Small intestine (tissue), 7 donors: ENCODE measurements around the gene SDK2. TPM values are rescaled to one million over a fixed set of nuclear protein-coding genes. Genes with fewer than 3 reads are reported as not detected.

Experiments used
- DNase-seq, 2 donors: peaks; one replicate each; pipeline versions ENCODE4 v3.0.0 to v3.0.0-alpha.2; 2013
- FAIRE-seq: peaks from 2 replicates; lab custom pipeline; 2012; peaks lifted over from hg19 to GRCh38; lab: Jason Lieb, UNC
- H3K27ac ChIP-seq, 3 donors: one replicate each; pipeline ENCODE4 v1.5.1; 2013; ENCODE audit warnings: low read length in 2 of 3, mild to moderate bottlenecking in 2 of 3, control low read depth in 1 of 3, inconsistent platforms in 1 of 3, low read depth in 1 of 3, moderate library complexity in 1 of 3
- H3K27me3 ChIP-seq, 3 donors: one replicate each; pipeline ENCODE4 v1.6.1; 2013; ENCODE audit warnings: low read length in 3 of 3, inconsistent platforms in 1 of 3; ENCODE audit not compliant: control insufficient read depth in 3 of 3, insufficient read depth in 3 of 3
- H3K36me3 ChIP-seq, 3 donors: one replicate each; pipeline ENCODE4 v1.6.1; 2013; ENCODE audit warnings: low read length in 3 of 3, inconsistent platforms in 1 of 3, low read depth in 1 of 3, mild to moderate bottlenecking in 1 of 3, moderate library complexity in 1 of 3; ENCODE audit not compliant: control insufficient read depth in 3 of 3, insufficient read depth in 2 of 3
- H3K4me1 ChIP-seq, 3 donors: one replicate each; pipeline ENCODE4 v1.6.1; 2013; ENCODE audit warnings: low read length in 2 of 3, inconsistent platforms in 1 of 3, low read depth in 1 of 3, mild to moderate bottlenecking in 1 of 3, moderate library complexity in 1 of 3; ENCODE audit not compliant: control insufficient read depth in 3 of 3, insufficient read depth in 2 of 3
- H3K4me3 ChIP-seq, 3 donors: one replicate each; pipeline ENCODE4 v1.5.1; 2013; ENCODE audit warnings: low read length in 3 of 3, control low read depth in 1 of 3, inconsistent platforms in 1 of 3, low read depth in 1 of 3, mild to moderate bottlenecking in 1 of 3, moderate library complexity in 1 of 3
- H3K9me3 ChIP-seq, 2 donors: one replicate each; pipeline ENCODE4 v1.6.1; 2013; ENCODE audit warnings: low read depth in 1 of 2, low read length in 1 of 2; ENCODE audit not compliant: control insufficient read depth in 2 of 2, insufficient read depth in 1 of 2
- WGBS, 3 donors: extraction: QIAGEN DNeasy Blood & Tissue Kit; methylation state at CpG; one replicate each; pipeline ENCODE4 v1.1.7; 2013; 5-methylcytosine and 5-hydroxymethylcytosine counted together
- polyA plus RNA-seq, 4 donors: library from polyadenylated mRNA; stranded (reverse) in 3 of 4; unstranded in 1 of 4; fragments of 200-250 nt in 3 of 4; fragments of 120-200 nt in 1 of 4; gene quantifications; one replicate each; pipeline versions ENCODE4 v1.2.1 to v1.2.3, GENCODE V29; 2013
- donor health status: healthy with polysubstance abuse.
- donor health status: control.
- donor health status: control.
- donor health status: Bipolar disorder and iron deficiency.
- donor health status: healthy.

Gene SDK2
- polyA plus RNA-seq, 4 donors, result under 0.01 to 1.1 (median 0.10) TPM

- WGBS, 3 donors, result 23 to 44% (median 38%) methylated on average over 6 of the region's 6 CpGs
Measured at GRCh38 chr17:73320601-73321264, 323.5 kb downstream of the SDK2 start.

GRCh38 chr17:73319766-73320165 lies 324.5 kb downstream of the SDK2 start:
- 87 to 98% (median 89%) methylated on average over 3 of the region's 3 CpGs for WGBS, 3 donors
- no peak overlapping the region for H3K4me3 ChIP-seq
- H3K36me3 ChIP-seq, result no peaks in the 10 kb centered on the region
- H3K9me3 ChIP-seq, result peaks cover 0 to 8% of the 10 kb centered on the region in 2 donors
- peaks cover 0 to 36% (median 3%) of the 10 kb centered on the region in 3 donors for H3K4me1 ChIP-seq
- no peak overlapping the region for H3K27ac ChIP-seq
- no peak for DNase-seq
- no peak for FAIRE-seq
- H3K27me3 ChIP-seq, result no peaks in the 10 kb centered on the region

More at GRCh38 chr17:73320601-73321264, 323.5 kb downstream of the SDK2 start:
- no peak for DNase-seq
- Histone ChIP-seq H3K27ac (no peak overlapping the region), H3K9me3 (peaks cover 0 to 8% of the 10 kb centered on the region in 2 donors), H3K4me3 (no peak overlapping the region), H3K27me3 (no peaks in the 10 kb centered on the region), H3K4me1 (peaks cover 0 to 36% (median 3%) of the 10 kb centered on the region in 3 donors), H3K36me3 (no peaks in the 10 kb centered on the region)
- no peak for FAIRE-seq

GRCh38 chr17:73318836-73319235 lies 325.4 kb downstream of the SDK2 start:
- no peak overlapping the region for H3K4me3 ChIP-seq
- peaks cover 0 to 32% (median 3%) of the 10 kb centered on the region in 3 donors for H3K4me1 ChIP-seq
- 66 to 75% (median 67%) methylated on average over 5 of the region's 5 CpGs for WGBS, 3 donors
- H3K9me3 ChIP-seq, result peaks cover 0 to 8% of the 10 kb centered on the region in 2 donors
- no peaks in the 10 kb centered on the region for H3K27me3 ChIP-seq
- DNase-seq (no peak), FAIRE-seq (no peak)
- H3K27ac ChIP-seq, result no peak overlapping the region
- H3K36me3 ChIP-seq, result no peaks in the 10 kb centered on the region

GRCh38 chr17:73318427-73318813 lies 325.8 kb downstream of the SDK2 start:
- FAIRE-seq (no peak), DNase-seq (no peak)
- no peaks in the 10 kb centered on the region for H3K36me3 ChIP-seq
- no peaks in the 10 kb centered on the region for H3K27me3 ChIP-seq
- no peak overlapping the region for H3K27ac ChIP-seq
- H3K4me1 ChIP-seq, result peaks cover 0 to 28% (median 3%) of the 10 kb centered on the region in 3 donors
- H3K9me3 ChIP-seq, result peaks cover 0 to 8% of the 10 kb centered on the region in 2 donors
- no peak overlapping the region for H3K4me3 ChIP-seq
- WGBS, 3 donors, result 91 to 96% (median 94%) methylated on average over 8 of the region's 8 CpGs

- DNase-seq (peak; percentile 55 to 72), FAIRE-seq (no peak)
- Histone ChIP-seq H3K4me1 (peaks cover 0 to 29% (median 3%) of the 10 kb centered on the region in 3 donors), H3K27me3 (no peaks in the 10 kb centered on the region), H3K36me3 (no peaks in the 10 kb centered on the region), H3K4me3 (no peak overlapping the region), H3K9me3 (peaks cover 0 to 5% of the 10 kb centered on the region in 2 donors), H3K27ac (peak overlapping the region in 2 of 3 donors; percentile 18 to 43)
- WGBS, 3 donors, result 22 to 62% (median 41%) methylated on average over 9 of the region's 9 CpGs
Measured at GRCh38 chr17:73317513-73318426, 326.5 kb downstream of the SDK2 start.

GRCh38 chr17:73316919-73317505 lies 327.2 kb downstream of the SDK2 start:
- no peaks in the 10 kb centered on the region for H3K27me3 ChIP-seq
- no peaks in the 10 kb centered on the region for H3K36me3 ChIP-seq
- FAIRE-seq, result no peak
- H3K9me3 ChIP-seq, result no peaks in the 10 kb centered on the region
- peak in 1 of 2 donors; percentile 58 for DNase-seq
- peaks cover 0 to 34% (median 3%) of the 10 kb centered on the region in 3 donors for H3K4me1 ChIP-seq
- no peak overlapping the region for H3K4me3 ChIP-seq
- peak overlapping the region in 2 of 3 donors; percentile 18 to 43 for H3K27ac ChIP-seq
- WGBS, 3 donors, result 24 to 46% (median 36%) methylated on average over 8 of the region's 8 CpGs

- WGBS, 3 donors, result 53 to 57% (median 56%) methylated on average over 5 of the region's 5 CpGs
- Histone ChIP-seq H3K27ac (no peak overlapping the region), H3K27me3 (no peaks in the 10 kb centered on the region), H3K4me3 (no peak overlapping the region), H3K9me3 (no peaks in the 10 kb centered on the region), H3K4me1 (peaks cover 0 to 30% (median 3%) of the 10 kb centered on the region in 3 donors), H3K36me3 (peaks cover 0 to under 1% (median 0%) of the 10 kb centered on the region in 3 donors)
- FAIRE-seq (no peak), DNase-seq (no peak)
Measured at GRCh38 chr17:73315471-73315870, 328.8 kb downstream of the SDK2 start.

GRCh38 chr17:73313526-73314127 lies 330.6 kb downstream of the SDK2 start:
- FAIRE-seq (no peak), DNase-seq (no peak)
- WGBS, 3 donors, result 75 to 80% (median 80%) methylated on average over 8 of the region's 8 CpGs

More at GRCh38 chr17:73313526-73314127, 330.6 kb downstream of the SDK2 start:
- H3K27me3 ChIP-seq, result no peaks in the 10 kb centered on the region
- no peak overlapping the region for H3K27ac ChIP-seq
- H3K4me3 ChIP-seq, result no peak overlapping the region
- no peaks in the 10 kb centered on the region for H3K9me3 ChIP-seq
- peaks cover 0 to 35% (median 3%) of the 10 kb centered on the region in 3 donors for H3K4me1 ChIP-seq
- H3K36me3 ChIP-seq, result peaks cover 0 to 13% (median 0%) of the 10 kb centered on the region in 3 donors
